CD14-positive monocyte (primary cell): Measurements from ENCODE around the gene PSMD11. TPM values are rescaled to one million over a fixed set of nuclear protein-coding genes. Genes with fewer than 3 reads are reported as not detected.

Experiments used
- DNase-seq, 3 donors: peaks; one replicate each; pipeline ENCODE4 v3.0.0-alpha.2; 2011 to 2022
- H2AFZ ChIP-seq: 2 replicates; pipeline ENCODE4 v1.6.0; 2012; ENCODE audit warnings: mild to moderate bottlenecking, low read depth, low read length, inconsistent platforms; ENCODE audit not compliant: insufficient read depth, poor library complexity, severe bottlenecking
- H3K27ac ChIP-seq, 2 donors: 1 replicate in 1 of 2; 2 replicates in 1 of 2; pipeline ENCODE4 v1.5.1; 2012 to 2013; ENCODE audit warnings: low read length in 2 of 2, control low read depth in 1 of 2, inconsistent platforms in 1 of 2, low read depth in 1 of 2, mild to moderate bottlenecking in 1 of 2
- H3K27me3 ChIP-seq, 2 donors: one replicate each; pipeline versions ENCODE4 v1.6.0 to v1.6.1; 2011 to 2013; ENCODE audit warnings: low read length in 2 of 2; ENCODE audit not compliant: control insufficient read depth in 2 of 2, insufficient read depth in 2 of 2
- H3K36me3 ChIP-seq, 2 donors: replicated peaks in 1 of 2; 1 replicate in 1 of 2; 2 replicates in 1 of 2; pipeline versions ENCODE4 v1.5.1 to v1.6.1; 2012 to 2013; ENCODE audit warnings: low read length in 2 of 2, control low read depth in 1 of 2, inconsistent platforms in 1 of 2, mild to moderate bottlenecking in 1 of 2; ENCODE audit not compliant: insufficient read depth in 2 of 2, control insufficient read depth in 1 of 2
- H3K4me1 ChIP-seq, 2 donors: 1 replicate in 1 of 2; 2 replicates in 1 of 2; pipeline versions ENCODE4 v1.5.1 to v1.6.1; 2012 to 2013; ENCODE audit warnings: low read length in 2 of 2, control low read depth in 1 of 2, inconsistent platforms in 1 of 2, mild to moderate bottlenecking in 1 of 2, moderate library complexity in 1 of 2; ENCODE audit not compliant: insufficient read depth in 2 of 2, control insufficient read depth in 1 of 2
- H3K4me2 ChIP-seq: replicated peaks from 2 replicates; pipeline ENCODE3; 2012; ENCODE audit warnings: low read length, moderate library complexity, mild to moderate bottlenecking; ENCODE audit not compliant: poor library complexity, severe bottlenecking; ENCODE audit errors: extremely low read depth
- H3K4me3 ChIP-seq, 3 experiments: fragments of 200-600 bp in 1 of 3; sonication (generic) in 1 of 3; replicated peaks in 1 of 3; 1 replicate in 2 of 3; 2 replicates in 1 of 3; pipeline ENCODE4 v1.5.1; 2011 to 2013; ENCODE audit warnings: low read length in 3 of 3, mild to moderate bottlenecking in 3 of 3, control low read depth in 2 of 3, low read depth in 2 of 3, inconsistent platforms in 1 of 3, moderate library complexity in 1 of 3
- H3K79me2 ChIP-seq: 2 replicates; pipeline ENCODE4 v1.6.0; 2012; ENCODE audit warnings: mild to moderate bottlenecking, control low read depth, inconsistent platforms, low read length, moderate library complexity; ENCODE audit not compliant: insufficient read depth
- H3K9ac ChIP-seq: 2 replicates; pipeline ENCODE4 v1.6.0; 2017; ENCODE audit warnings: low read length, mild to moderate bottlenecking; ENCODE audit not compliant: insufficient read depth, poor library complexity, severe bottlenecking
- H3K9me3 ChIP-seq, 2 donors: replicated peaks in 1 of 2; 1 replicate in 1 of 2; 2 replicates in 1 of 2; pipeline versions ENCODE4 v1.5.1 to v1.6.1; 2012 to 2013; ENCODE audit warnings: low read length in 2 of 2, control low read depth in 1 of 2; ENCODE audit not compliant: control insufficient read depth in 1 of 2, insufficient read depth in 1 of 2
- H4K20me1 ChIP-seq: 2 replicates; pipeline ENCODE4 v1.6.0; 2012; ENCODE audit warnings: mild to moderate bottlenecking, low read length, control low read depth, moderate library complexity; ENCODE audit not compliant: insufficient read depth
- H3K27ac Mint-ChIP-seq, 7 donors: one replicate each; pipeline ENCODE4 v1.8.0; 2020; ENCODE audit warnings: mild to moderate bottlenecking in 7 of 7, mixed read lengths in 7 of 7, moderate library complexity in 6 of 7, inconsistent platforms in 2 of 7
- H3K27me3 Mint-ChIP-seq, 3 donors: one replicate each; pipeline ENCODE4 v1.8.0; 2021 to 2022; ENCODE audit warnings: low read depth in 3 of 3, mild to moderate bottlenecking in 3 of 3, mixed read lengths in 3 of 3, moderate library complexity in 3 of 3, inconsistent platforms in 1 of 3
- H3K36me3 Mint-ChIP-seq, 2 donors: one replicate each; pipeline ENCODE4 v1.8.0; 2020; ENCODE audit warnings: mixed read lengths in 2 of 2, inconsistent platforms in 1 of 2, mild to moderate bottlenecking in 1 of 2
- H3K4me1 Mint-ChIP-seq: one replicate; pipeline ENCODE4 v1.8.0; 2020; ENCODE audit warnings: mild to moderate bottlenecking, mixed read lengths
- H3K4me3 Mint-ChIP-seq, 2 donors: one replicate each; pipeline ENCODE4 v1.8.0; 2020; ENCODE audit warnings: mild to moderate bottlenecking in 2 of 2, mixed read lengths in 2 of 2, moderate library complexity in 1 of 2
- H3K9me3 Mint-ChIP-seq, 7 donors: one replicate each; pipeline ENCODE4 v1.8.0; 2020 to 2022; ENCODE audit warnings: mixed read lengths in 7 of 7, mild to moderate bottlenecking in 6 of 7, moderate library complexity in 6 of 7, inconsistent platforms in 2 of 7
- CTCF ChIP-seq: fragments of 200-600 bp; IDR thresholded peaks from one replicate; pipeline ENCODE4 v1.8.0; 2022; ENCODE audit warnings: antibody characterized with exemption, mild to moderate bottlenecking
- WGBS: methylation state at CpG from one replicate; pipeline ENCODE4 v1.1.5; 2013; ENCODE audit warnings: missing lambda C conversion rate; ENCODE audit not compliant: insufficient coverage; 5-methylcytosine and 5-hydroxymethylcytosine counted together
- intact Hi-C, 2 donors: fragments of 100-400 bp; cut with micrococcal nuclease; formaldehyde crosslinking; loops; one replicate each; pipeline versions ENCODE4 v1.15.0 to v1.15.1; 2023
- polyA plus RNA-seq, 3 donors: library from polyadenylated mRNA; depleted of rRNA in 1 of 3; unstranded in 2 of 3; stranded (reverse) in 1 of 3; fragments of 300-500 nt in 2 of 3; fragments of >200 nt in 1 of 3; fragmentation: Illumina TruSeq in 2 of 3; gene quantifications; 1 replicate in 2 of 3; 2 replicates in 1 of 3; pipeline ENCODE4 v1.2.3, GENCODE V29; 2012 to 2021

Gene PSMD11
- polyA plus RNA-seq, 3 donors = 29.9 to 112 (median 91.8) TPM

DNA sequence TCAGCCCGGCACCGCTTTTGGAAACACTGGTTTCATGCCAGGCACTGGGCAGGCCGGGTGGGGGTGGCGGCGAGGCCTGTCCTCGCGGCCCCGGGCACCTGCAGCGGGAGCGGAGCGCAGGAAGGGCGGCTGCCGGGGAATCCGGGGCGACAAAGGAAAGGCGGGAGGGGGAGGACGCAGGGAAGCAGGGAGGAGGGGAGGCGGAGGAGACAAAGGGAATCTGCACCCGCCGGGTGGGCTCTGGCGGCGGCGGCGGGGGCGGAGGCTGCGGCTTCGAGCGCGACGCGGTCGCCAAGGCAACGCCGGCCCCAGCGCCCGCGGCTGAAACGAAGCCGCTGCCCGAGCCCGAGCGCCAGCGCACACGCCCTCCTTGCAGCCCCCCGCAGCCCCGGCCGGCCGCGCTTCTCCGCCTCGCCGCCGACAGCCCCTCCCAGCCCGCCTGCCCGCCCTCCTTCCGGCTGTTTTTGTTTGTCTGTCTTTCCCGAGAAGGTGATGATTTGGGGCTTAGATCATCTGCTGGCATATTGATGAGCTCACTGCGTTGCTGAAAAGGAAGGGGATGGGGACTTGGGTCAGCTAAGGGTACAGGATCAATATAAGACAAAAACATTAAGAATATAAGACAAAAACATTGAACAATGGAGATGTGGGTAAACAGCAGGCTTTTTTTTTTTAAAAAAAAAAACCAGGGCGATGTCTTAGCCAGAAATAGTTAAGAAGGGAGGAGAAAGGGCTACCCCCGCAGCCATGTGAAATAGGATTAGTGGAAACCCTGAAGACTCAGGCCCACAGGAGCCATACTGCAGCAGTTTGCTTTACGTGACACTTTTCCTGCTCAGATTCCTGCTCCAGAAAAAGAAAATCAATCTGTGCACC, 75.2 kb downstream of the PSMD11 start:
- Histone ChIP-seq H2AFZ (peak overlapping the region; percentile 73), H3K4me1 (peaks cover 15 to 19% of the 10 kb centered on the region in 2 donors), H3K27ac (no peak overlapping the region), H3K4me2 (peak overlapping the region; percentile 72), H3K27me3 (peaks cover 30 to 41% of the 10 kb centered on the region in 2 donors), H3K36me3 (no peaks in the 10 kb centered on the region), H3K79me2 (no peaks in the 10 kb centered on the region), H3K4me3 (peak overlapping the region; percentile 13 to 68 (median 32)), H3K9ac (peak overlapping the region; percentile 39), H4K20me1 (no peaks in the 10 kb centered on the region), H3K9me3 (no peaks in the 10 kb centered on the region)
- Mint-ChIP-seq H3K4me1 (peaks cover 20% of the 10 kb centered on the region), H3K36me3 (peaks cover 6 to 17% of the 10 kb centered on the region in 2 donors), H3K27ac (no peak overlapping the region), H3K4me3 (peak overlapping the region; percentile 61 to 93), H3K9me3 (peaks cover 0 to 21% (median 4%) of the 10 kb centered on the region in 7 donors), H3K27me3 (peaks cover 45 to 48% (median 48%) of the 10 kb centered on the region in 3 donors)
- no peak for DNase-seq
- WGBS = 1% methylated on average over 54 of the region's 61 CpGs
- intact Hi-C loops = loop anchor here in 1 of 2 donors (10.0 kb wide), 1 partner anchor 55 kb away; no protein-coding TSS in a partner anchor
- TF ChIP-seq CTCF = no peak

GRCh38 chr17:32520104-32520701, 75.9 kb downstream of the PSMD11 start:
- intact Hi-C loops = loop anchor here in 1 of 2 donors (10.0 kb wide), 1 partner anchor 55 kb away; no protein-coding TSS in a partner anchor
- H2AFZ ChIP-seq = no peak overlapping the region

More at GRCh38 chr17:32520104-32520701, 75.9 kb downstream of the PSMD11 start:
- DNase-seq = peak in 1 of 3 donors; percentile 17
- Mint-ChIP-seq H3K27me3 (peaks cover 46 to 53% (median 48%) of the 10 kb centered on the region in 3 donors), H3K4me3 (peak overlapping the region; percentile 61 to 93), H3K36me3 (peaks cover 6 to 17% of the 10 kb centered on the region in 2 donors), H3K9me3 (peaks cover 0 to 21% (median 4%) of the 10 kb centered on the region in 7 donors), H3K27ac (no peak overlapping the region), H3K4me1 (peaks cover 20% of the 10 kb centered on the region)
- no peak overlapping the region for H3K4me3 ChIP-seq
- peaks cover 30 to 41% of the 10 kb centered on the region in 2 donors for H3K27me3 ChIP-seq
- no peaks in the 10 kb centered on the region for H4K20me1 ChIP-seq
- no peak overlapping the region for H3K27ac ChIP-seq
- peaks cover 15 to 19% of the 10 kb centered on the region in 2 donors for H3K4me1 ChIP-seq
- H3K9ac ChIP-seq = no peak overlapping the region
- H3K36me3 ChIP-seq = no peaks in the 10 kb centered on the region
- 42% methylated on average over 14 of the region's 17 CpGs for WGBS
- no peaks in the 10 kb centered on the region for H3K9me3 ChIP-seq
- peak overlapping the region; percentile 72 for H3K4me2 ChIP-seq
- no peaks in the 10 kb centered on the region for H3K79me2 ChIP-seq
- no peak for TF ChIP-seq CTCF
